ENCODE data around the gene PDZD4.

The PDZD4 gene, protein sequence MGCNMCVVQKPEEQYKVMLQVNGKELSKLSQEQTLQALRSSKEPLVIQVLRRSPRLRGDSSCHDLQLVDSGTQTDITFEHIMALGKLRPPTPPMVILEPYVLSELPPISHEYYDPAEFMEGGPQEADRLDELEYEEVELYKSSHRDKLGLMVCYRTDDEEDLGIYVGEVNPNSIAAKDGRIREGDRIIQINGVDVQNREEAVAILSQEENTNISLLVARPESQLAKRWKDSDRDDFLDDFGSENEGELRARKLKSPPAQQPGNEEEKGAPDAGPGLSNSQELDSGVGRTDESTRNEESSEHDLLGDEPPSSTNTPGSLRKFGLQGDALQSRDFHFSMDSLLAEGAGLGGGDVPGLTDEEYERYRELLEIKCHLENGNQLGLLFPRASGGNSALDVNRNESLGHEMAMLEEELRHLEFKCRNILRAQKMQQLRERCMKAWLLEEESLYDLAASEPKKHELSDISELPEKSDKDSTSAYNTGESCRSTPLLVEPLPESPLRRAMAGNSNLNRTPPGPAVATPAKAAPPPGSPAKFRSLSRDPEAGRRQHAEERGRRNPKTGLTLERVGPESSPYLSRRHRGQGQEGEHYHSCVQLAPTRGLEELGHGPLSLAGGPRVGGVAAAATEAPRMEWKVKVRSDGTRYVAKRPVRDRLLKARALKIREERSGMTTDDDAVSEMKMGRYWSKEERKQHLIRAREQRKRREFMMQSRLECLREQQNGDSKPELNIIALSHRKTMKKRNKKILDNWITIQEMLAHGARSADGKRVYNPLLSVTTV

DNA sequence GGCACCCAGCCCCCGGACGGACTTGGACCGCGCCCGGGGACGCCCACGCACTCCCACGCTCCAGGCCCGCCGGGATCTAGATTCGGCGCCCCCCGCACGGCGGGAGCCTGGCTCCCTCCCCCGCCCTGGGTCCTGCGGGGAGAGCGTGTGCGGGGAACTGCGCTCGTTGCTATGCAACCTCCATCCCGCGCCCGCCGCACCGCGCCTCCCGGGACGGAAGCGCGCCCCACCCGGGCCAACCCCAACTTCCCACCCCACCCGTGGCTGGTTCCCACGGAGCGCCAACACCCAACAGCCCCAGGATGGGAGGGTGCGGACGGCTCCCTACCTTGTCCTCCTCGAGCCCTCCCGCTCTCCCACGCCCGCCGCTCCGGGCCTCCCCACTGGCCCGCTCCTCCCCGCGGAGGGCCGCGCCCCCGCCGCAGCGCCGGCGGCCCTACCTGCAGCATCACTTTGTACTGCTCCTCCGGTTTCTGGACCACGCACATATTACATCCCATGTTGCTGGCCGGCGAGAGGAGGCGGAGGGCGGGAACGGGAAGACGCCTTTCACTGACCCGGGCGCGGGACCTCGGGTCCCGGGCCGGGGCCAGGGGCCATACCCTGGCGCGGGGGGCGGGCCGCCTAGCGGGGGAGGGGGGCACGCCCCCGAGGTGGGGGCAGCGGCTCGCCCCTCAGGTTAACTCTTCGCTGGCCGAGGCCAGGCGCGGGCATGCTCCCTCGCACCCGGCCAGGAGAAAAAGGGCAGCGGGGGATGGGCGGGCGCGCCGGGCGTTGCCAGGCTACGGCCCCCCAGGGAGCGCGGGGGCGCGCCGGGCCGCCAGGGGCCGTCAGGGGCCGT, at the start of gene PDZD4:
Gene PDZD4 (minus strand): TSS at position 746 of the 841 bp plus-strand sequence. CDS start 246 bp downstream, at position 500.
- DNase-seq (ENCODE audit: low spot score): no peak

DNA sequence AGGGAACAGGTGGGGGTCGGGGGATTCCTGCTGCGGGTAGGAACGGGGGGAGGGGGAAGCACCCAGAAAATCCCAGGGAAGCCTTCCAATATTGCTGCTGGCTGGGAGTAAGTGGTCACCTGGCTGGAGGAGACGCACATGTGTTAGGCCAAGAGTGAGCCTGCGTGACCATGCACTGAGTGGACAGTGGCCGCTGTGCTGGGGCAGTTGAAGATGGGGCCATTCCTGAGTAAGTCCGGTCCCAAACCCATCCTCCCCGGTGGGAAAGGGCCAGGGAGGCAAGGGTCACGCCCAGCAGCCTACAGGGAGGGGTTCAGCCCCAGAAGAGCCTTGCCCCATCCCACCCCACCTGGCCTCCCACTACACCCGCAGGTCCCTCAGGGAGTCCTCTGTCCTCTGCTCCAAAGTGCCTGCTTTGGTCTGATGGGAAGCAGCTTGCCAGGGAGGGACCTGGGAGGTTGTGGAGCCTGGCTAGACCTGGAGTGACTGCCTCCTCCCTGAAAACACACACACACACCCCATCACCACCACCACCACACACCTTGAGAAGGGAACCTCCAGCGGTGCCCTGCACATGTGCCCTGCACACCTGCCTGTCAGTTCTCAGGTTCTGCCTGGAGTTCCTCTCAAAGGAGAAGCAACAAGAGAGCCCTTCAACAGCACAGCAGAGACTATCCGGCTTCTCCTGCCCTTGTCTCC, 49.5 kb upstream of the PDZD4 start:
- DNase-seq (ENCODE audit: low spot score): no peak

DNA sequence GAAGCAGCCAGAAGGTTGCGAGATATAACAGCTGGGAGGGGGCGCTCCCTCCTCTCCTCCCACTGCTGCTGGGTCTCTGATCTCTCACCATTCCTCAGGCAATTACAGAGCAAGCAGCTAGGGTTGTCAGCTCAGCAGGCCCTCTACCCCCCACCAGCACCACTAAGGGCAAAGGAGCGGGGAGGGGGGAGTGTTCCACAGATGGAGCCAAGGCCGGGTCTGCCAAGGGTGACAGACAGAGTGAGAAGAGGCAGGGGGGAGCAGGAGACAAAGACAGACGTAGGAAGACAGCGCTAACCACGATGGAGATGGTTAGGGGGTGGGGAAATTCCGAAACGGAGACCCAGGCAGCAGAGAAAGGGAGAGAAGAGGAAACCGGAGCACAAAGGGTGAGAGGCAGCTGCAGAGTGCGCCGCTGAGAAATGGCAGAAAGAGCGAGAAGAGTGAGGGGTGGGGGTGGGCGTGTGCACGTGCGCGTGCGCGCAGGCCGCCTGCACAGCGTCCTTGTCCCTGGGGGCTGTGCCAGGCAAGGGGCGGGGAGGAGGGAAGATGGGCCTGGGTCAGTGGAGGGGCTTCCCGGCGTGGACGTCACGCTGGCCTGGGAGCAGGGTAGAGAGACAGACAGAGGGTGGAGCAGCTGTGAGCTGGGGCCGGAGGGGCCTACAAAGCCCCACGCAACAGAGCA, 48.8 kb upstream of the PDZD4 start:
- no peak for DNase-seq (ENCODE audit: low spot score)

DNA sequence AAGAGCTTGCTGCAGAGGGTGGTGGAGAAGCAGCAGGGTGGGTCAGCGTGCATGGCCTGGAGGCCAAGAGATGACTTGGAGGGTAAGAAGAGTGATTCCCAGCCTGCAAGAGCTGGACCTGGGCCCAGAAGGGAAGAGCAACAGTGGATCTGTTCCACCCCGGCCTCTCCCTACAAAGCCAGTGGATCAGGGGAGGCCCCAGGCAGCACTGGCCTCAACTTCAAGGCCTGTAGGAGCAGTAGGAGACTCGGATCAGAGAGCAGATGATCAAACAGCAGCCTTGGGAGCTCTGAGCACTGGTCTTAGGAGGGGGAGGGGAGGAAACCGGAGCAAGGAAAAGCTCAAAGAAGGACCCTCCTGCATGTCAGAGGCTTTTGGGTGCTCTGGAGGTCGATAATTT, 48.0 kb upstream of the PDZD4 start:
- no peak for DNase-seq (ENCODE audit: low spot score)

DNA sequence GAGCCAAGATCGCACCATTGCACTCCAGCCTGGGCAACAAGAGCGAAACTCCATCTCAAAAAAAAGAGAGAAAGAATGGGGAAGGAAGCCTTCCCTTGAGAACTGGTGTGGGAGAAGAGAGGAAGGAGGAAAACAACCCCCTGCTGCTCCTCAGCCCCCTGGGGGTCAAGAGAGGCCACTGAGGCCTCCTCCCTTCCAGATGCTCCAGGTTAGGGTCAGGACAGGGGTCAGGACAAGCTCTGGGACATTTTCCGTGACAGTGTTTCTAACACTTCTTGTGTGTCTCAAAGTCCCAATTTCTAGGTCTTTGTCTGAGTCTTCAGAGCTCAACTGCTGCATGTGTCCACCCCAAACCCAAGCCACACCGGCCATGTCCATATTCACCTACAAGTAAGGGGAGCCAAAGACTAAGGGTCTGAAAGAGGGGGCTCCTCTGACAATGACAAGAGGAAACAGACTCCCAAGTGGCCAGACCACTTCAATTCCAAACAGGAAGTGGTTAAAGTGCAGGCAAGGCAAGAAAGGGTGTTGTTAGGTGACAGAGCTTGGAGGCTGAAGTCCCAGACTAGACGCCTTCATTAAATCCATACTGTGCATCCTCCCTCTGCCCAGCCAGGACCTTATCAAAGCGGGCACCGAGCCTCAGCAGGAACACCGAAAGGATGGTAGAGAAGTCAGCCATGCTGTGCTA, 47.4 kb upstream of the PDZD4 start:
- DNase-seq (ENCODE audit: low spot score): no peak

DNA sequence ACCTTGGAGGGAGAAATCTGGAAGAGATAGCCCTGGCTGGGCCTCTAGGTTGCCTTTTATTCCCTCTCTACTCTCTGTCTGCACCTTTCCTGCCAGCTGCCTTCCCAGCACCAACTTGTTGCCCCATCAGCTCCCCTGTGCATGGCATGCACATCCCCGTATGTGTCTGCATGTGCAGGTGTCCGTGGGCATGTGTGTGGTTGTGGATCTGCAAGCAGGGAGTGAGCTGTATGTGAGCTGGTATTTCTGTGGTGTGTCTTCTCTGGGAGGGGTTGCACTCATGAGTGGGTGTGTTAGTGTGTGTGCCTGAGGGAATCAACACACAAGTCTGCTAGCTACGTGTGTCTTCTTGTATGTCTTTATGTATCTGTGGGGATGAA, 45.8 kb upstream of the PDZD4 start:
- DNase-seq (ENCODE audit: low spot score): no peak

DNA sequence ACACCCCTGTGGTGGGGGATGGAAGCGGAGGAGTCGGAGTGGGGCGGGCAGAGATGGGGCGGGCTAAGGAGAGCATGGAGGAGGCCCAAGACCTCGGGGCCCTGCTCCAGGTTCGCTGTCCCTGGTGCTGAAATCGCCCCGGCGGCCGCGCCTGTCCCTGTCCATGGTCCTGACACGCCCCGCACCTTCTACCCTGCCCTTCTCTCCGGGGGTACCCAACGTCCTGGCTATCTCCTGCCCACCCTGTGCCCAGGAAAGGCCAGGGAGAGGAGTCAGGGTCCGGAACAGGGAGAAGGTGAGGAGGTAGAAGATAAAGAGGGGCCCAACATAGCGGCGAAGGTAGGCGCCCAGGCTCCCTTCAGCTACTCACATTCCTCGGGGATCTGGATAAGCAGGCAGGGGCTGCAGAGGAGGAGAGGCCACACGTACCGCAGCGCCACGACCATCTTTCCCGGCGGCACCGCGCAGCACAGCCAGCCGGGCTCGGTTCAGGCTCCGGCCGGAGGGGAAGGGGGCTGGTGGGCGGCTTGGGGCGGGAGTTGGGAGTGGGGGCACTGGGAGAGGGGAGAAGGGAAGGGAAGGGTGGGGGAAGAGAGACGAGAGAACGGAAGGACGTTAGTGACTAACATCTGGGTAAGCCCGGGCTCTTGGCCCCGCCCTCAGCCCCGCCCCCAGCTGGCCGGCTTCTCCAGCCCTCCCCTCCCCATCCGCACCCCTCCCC, 45.2 kb upstream of the PDZD4 start:
- DNase-seq (ENCODE audit: low spot score): peak; percentile 32

DNA sequence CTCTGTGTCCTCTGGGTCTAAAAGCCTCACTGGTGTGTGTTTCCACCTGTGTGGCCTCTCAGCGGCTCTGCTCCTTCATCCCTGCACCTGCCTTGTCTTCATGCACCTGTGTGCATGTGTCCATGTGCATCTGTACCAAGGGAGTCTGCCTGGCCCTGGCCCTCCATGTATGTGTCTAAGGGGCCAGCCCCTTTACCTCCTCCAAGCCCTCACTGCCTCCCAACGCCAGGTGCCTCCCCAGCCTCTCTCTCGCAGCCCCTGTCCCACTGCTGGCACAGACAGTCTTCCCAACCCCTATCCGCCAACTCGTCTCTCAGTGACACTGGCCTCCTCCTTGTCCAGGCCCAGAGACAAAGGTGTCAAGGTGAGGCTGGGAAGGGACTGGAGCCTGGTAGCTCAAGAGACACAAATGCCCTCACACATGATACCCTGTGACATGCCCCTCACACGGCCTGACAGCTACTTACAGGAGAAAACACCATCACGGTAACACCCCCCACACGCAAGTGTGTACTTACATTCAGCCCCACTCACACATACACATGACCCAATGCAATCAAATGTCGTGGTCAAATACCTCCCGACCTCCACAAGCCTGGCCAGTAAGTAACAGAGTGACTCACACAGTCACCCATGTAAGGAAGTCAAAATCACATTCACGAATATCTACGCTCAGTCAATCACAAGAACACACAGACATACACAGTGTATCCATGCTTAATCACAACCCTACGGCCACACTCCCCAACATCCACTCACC, 44.2 kb upstream of the PDZD4 start:
- no peak for DNase-seq (ENCODE audit: low spot score)

DNA sequence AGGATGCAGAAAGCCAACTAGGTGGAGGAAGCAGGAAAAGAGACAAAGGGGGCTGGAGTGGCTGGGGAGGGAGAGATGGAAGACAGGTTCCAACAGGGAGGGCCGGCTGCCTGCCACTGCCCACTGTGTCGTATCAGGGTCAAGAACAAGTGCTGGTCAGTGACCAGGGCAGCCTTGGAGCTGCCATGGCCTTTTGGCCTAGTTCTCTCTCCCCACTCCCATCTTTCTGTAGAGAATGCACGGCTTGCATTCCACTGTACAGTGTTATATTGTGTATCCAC, 43.7 kb upstream of the PDZD4 start:
- no peak for DNase-seq (ENCODE audit: low spot score)

DNA sequence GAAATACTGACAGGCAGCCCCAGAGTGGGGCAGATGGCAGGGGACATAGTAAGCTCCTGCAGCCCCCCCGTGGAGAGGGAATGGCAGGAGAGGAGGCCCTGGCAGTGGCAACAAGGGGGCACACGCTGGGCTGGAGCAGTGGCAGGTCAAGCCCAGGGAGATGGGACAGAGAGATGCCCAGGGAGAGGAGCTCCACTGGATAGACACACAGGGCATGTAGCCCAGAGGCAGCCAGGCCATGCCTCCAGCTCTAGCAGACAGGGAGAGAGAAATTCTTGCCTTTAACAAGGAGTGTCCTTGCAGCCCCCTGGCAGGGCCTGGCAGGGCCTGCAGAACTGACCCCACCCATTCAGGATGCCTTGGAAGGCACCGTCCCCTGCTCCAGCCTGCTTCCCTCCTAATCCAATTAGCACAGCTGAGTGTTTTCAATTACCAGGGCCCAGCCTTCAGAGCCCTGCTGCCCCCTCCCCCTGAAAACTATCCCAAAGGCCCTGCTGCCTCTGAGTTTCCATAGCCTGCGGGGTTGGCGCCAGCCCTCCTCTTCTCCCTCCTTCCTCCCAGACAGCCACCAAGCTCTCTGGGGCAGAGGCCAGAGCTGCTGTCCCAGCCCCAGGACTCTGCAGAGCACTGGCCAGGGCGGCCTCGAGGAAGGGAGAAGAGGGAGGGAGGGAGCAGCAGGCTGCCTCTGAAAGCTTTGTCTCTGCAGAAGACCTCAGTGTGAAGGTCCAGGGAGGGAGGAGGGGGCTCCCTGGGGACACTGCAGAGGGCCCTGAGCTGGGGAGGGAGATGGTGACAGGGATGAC, 43.1 kb upstream of the PDZD4 start:
- DNase-seq (ENCODE audit: low spot score): no peak

DNA sequence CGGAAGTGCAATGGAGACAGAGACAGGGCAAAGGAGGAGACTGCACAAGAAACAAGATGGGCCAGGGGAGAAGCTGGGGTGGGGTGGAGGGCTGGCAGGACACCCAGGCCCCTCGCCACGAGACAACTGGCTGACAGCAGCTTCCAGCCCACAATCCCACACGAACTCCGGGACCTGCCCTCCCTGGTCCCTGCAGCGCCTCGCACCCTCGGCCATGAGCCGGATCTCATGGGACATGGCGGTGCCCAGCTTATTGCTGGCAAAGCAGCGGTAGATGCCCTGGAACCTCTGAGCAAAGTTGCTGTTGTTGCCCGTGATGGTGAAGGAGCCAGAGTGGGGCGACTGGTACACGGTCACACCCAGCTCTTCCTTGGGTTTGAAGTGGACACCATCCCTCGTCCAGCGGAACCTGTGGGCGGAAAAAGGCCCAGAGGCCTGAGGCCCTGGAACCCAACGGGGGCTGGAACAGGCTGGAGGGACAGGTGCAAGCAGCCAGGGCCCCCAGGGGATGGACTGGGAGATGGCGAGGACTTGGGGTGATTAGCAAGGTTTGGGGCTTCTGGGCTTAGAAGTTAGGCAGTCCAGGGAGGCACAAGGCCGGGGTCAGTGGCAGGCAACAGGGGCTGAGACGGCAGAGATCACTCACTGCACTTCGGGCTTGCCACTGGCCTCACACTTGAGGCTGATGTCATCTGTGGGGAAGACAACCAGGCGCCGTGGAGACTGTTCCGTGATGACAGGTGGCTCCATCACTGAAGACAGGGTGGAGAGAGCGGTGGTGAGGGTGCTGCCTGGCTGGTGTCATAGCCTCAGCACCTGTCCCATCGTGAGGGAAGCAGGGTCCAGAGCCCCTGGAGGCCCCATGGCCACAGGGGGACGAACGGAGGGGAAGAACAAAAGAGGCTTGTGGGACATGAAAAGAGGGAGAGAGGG, 41.9 kb upstream of the PDZD4 start:
- DNase-seq (ENCODE audit: low spot score): no peak

DNA sequence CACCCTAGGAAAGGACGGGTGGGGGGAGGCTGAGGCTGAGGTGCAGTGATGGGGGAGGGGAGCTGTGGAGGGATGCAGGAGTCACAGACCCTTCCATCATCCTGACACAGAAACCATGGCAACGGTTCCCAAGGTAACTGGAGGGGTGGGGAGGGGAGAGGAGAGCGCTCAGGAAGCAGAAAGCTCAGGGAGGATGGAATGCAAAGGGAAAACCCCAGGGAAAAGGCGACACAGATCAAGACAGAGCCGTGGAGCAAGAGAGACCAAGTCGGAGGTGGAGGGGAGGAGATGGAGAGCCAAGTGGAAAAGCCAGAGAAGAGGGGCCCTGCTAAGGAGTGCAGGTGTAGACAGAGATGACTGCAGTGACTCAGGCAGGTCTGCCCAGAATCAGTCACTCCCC, 41.1 kb upstream of the PDZD4 start:
- DNase-seq (ENCODE audit: low spot score): no peak

DNA sequence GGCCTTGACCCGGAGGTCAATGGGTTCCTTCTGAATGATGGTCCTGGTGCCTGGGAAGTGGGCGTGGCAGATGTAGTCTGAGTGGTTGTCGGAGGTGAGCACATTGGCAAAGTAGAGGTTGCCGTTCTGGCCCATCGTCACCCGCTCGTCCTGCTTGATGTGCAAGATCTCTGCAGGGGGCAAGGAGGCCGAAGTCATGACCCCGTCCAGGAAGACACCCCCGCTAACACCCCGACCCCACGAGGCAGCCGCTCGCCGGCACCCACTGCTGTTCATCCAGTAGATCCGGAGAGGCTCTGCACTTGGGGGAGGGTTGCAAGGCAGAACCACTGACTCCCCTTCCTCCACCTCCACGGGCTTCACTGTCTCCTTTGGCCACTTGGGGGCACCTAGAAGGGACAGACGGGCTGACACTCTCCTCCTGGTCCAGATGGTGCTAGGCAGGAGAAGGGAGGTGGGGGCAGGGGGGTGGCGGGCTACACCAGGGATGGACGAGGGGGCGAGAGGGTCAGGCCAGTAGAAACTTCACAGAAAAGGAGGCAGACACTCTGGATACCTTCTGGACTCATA, 40.5 kb upstream of the PDZD4 start:
- no peak for DNase-seq (ENCODE audit: low spot score)

DNA sequence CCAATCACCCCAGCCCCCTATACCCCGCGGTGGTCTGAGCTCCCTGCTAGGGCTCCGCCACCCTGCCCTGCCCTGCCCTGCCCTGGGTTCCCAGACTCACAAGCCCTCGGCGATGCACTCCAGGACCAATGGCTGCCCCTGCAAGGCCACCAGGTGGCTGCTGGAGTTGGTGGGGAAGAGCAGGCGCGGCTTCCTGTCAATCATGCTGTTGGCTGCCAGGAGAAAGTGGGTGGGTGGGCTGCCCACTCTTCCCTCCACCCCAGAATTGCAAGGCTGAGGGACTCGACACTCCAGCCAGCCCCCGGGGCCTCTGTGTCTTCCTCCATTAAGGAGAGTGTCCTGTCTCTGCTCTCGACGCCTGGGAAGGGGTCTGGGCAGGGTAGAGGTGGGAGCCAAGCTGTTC, 39.9 kb upstream of the PDZD4 start:
- no peak for DNase-seq (ENCODE audit: low spot score)

DNA sequence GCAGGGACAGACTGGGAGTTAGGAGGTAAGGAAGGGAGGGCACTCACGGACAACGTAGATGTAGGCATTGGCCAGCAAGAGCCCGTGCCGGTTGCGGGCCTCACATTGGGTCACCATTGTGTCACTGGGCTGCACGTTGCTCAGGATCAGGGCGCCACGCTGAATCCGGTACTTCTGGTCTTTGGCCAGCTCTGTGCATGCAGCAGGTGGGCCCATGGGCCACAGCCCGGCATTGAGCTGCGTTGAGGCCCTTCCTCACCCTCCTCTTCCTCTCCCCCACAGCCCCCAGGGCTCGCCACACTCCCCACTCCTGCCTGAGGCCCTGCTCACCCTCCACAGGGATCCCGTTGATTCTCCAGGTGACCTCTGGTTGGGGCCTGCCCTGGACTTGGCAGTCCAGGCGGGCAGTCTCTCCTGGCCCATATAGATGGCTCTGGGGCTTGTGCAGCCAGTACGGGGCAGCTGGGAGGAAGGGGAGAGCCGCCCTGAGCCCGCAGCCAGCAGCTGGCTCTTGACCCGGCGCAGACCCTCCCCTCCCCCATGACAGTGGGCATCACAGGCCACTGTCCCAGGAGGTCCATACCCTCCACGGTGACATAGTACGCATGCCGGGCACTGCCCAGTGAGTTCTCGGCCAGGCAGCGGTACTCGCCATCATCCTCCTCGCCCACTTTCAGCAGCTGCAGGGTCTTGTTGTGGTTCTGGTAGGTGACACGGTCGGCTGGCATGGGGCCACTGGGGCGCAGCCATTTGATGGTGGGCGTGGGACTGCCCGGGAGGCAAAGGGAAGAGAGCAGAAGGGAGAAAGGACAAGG, 39.3 kb upstream of the PDZD4 start:
- no peak for DNase-seq (ENCODE audit: low spot score)
